KOPT-K1 (cell line): ENCODE results near the gene MAP2K7.

Experiments used
- H3K27ac ChIP-seq: fragments of 200-600 bp; sonication (generic); 2 replicates; pipeline ENCODE4 v1.5.1; 2016; ENCODE audit warnings: antibody characterized with exemption, mild to moderate bottlenecking, low read depth, low read length; ENCODE audit not compliant: poor library complexity, severe bottlenecking
- H3K36me3 ChIP-seq: fragments of 200-600 bp; sonication (generic); 2 replicates; pipeline ENCODE4 v1.5.1; 2017; ENCODE audit warnings: antibody characterized with exemption, mild to moderate bottlenecking, low read length, moderate library complexity; ENCODE audit not compliant: insufficient read depth
- H3K9me3 ChIP-seq: fragments of 200-600 bp; sonication (generic); 2 replicates; pipeline ENCODE4 v1.5.1; 2017; ENCODE audit warnings: antibody characterized with exemption, low read length, mild to moderate bottlenecking; ENCODE audit not compliant: insufficient read depth, poor library complexity, severe bottlenecking

Gene MAP2K7

DNA sequence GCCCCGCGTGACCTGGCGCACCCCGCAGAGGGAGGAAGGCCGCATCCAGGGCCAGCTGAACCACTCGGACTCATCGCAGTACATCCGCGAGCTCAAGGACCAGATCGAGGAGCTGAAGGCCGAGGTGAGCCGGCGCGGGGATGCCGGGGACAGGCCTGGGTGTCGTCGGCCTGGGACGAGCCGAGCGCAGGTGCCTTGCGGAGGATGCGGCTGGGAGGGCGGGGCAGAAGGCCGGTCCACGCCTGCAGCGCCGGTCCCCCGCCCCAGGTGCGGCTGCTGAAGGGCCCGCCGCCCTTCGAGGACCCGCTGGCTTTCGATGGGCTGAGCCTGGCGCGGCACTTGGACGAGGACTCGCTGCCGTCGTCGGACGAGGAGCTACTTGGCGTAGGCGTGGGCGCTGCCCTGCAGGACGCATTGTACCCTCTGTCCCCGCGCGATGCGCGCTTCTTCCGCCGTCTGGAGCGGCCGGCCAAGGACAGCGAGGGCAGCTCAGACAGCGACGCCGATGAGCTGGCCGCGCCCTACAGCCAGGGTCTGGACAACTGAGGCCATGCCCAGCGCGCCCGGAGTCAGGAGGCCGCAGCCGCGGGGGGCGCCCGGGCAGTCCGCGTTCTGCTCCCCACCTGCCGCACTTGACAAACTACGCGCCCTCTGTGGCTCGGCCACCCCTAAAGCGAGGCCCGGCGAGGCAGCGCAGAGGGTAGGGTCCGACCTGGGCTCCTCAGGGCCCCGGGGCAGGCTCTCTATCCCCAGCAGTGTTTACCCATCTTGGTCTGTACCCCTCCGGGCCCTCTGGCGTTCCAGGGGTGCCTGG lies 40.3 kb upstream of the MAP2K7 start:
- Histone ChIP-seq H3K27ac (no peak overlapping the region), H3K36me3 (no peaks in the 10 kb centered on the region)

GRCh38 chr19:7863971-7864689 lies 39.5 kb upstream of the MAP2K7 start:
- Histone ChIP-seq H3K9me3 (no peaks in the 10 kb centered on the region), H3K36me3 (no peaks in the 10 kb centered on the region)

More for the DNA sequence above, 40.3 kb upstream of the MAP2K7 start:
- H3K9me3 ChIP-seq, result no peaks in the 10 kb centered on the region

DNA sequence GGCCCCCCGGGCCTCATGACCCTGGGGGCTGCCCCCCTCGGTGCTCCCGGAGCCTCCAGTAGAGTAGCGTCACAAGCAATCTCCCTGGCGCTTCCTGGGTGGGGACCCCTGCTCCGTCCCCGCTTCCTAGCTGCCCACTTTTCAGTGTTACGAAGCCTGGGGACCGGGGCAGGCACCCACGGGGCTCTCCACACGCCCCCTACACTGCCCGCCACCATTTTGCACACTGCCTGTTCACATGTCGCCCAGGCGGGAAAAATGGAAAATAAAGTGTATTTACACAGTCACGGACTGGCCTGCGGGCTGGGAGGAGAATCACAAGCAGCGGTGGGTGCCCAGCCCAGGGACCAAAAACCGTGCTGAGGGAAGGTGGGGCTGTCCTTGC lies 39.0 kb upstream of the MAP2K7 start:
- Histone ChIP-seq H3K9me3 (no peaks in the 10 kb centered on the region), H3K36me3 (no peaks in the 10 kb centered on the region), H3K27ac (no peak overlapping the region)

More at GRCh38 chr19:7863971-7864689, 39.5 kb upstream of the MAP2K7 start:
- H3K27ac ChIP-seq, result no peak overlapping the region

DNA sequence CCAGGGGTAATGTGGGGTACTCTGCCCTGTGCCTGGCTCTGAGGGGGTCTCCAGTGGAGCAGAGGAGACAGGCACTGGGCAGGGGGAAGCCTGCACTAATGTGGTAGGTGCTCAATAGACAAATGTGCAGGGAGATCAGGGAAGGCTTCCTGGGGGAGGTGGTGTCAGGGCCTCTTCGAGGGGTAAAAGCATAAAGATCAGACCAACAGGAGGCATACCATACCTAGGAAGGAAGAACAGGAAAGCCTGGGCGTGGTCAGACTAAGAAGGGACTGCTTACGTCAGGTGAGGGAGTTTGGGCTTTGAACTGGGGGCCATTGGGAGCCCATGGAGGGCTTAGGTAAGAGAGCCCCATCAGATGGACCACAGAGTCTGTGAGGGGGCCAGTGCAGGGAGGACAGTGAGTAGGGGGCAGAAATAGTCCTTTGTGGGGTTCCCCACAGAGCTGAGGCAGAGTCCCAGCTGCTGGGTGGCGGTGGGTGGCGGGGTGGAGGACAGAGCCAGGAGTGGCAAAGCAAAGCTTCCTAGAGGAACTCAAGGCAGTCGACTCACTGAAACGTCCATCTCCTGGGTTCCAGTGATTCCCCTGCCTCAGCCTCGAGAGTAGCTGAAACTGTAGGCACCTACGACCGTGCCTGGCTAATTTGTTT lies 38.3 kb upstream of the MAP2K7 start:
- Histone ChIP-seq H3K36me3 (no peaks in the 10 kb centered on the region), H3K27ac (no peak overlapping the region), H3K9me3 (no peaks in the 10 kb centered on the region)

- Histone ChIP-seq H3K9me3 (no peaks in the 10 kb centered on the region), H3K27ac (no peak overlapping the region), H3K36me3 (no peaks in the 10 kb centered on the region)
Observed at GRCh38 chr19:7866399-7867091, 37.1 kb upstream of the MAP2K7 start.

DNA sequence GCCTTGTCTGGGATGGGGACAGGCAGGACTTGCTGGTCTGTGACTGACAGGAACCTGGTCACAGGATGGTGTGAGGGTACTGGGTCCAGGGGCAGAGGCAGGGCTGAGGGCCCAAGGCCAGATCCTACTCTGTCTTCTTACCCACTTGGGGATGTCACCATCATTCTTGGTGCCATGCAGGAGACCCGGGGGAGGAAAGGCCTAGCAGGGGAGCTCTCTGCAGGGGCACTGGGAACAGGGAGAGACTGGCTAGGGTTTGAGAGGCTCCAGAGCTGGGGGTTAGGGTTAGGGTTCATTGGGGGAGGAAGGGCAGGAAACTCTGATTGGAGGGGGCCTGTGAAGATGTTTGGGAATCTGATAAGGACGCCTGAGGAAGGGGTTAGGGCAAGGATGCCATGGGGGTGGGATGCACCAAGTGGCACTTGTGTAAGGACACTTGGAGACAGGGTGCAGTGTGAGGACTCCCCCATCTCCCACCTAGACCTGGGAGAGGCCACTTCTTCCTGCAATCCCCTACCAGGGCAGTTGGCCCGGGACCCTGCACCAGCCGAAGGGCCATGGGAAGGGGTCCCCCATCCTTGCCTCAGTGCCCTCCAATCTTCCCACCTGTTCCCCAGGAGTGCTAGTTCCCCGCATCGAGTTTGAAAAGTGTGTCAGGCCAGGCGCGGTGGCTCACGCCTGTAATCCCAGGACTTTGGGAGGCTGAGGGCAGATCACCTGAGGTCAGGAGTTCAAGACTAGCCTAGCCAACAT lies 36.4 kb upstream of the MAP2K7 start:
- no peaks in the 10 kb centered on the region for H3K9me3 ChIP-seq
- H3K36me3 ChIP-seq, result no peaks in the 10 kb centered on the region
- no peak overlapping the region for H3K27ac ChIP-seq

DNA sequence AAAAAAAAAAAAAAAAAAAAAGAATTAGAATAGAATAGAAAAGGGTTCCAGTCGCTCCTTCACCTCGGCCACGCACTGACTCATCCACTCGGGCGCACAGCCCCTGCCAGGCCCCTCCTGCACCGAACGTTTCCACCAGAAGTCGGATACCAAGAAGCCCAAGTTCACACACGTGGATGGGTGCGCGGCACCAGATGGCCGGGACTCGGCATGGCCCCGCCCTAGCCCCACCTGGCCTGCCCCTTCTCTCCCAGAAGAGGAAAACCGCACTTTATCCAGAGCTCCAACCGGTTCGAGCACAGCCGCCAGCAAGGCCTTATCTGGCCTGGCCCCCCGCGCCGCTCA lies 35.4 kb upstream of the MAP2K7 start:
- no peak overlapping the region for H3K27ac ChIP-seq
- no peaks in the 10 kb centered on the region for H3K36me3 ChIP-seq
- H3K9me3 ChIP-seq, result no peaks in the 10 kb centered on the region

DNA sequence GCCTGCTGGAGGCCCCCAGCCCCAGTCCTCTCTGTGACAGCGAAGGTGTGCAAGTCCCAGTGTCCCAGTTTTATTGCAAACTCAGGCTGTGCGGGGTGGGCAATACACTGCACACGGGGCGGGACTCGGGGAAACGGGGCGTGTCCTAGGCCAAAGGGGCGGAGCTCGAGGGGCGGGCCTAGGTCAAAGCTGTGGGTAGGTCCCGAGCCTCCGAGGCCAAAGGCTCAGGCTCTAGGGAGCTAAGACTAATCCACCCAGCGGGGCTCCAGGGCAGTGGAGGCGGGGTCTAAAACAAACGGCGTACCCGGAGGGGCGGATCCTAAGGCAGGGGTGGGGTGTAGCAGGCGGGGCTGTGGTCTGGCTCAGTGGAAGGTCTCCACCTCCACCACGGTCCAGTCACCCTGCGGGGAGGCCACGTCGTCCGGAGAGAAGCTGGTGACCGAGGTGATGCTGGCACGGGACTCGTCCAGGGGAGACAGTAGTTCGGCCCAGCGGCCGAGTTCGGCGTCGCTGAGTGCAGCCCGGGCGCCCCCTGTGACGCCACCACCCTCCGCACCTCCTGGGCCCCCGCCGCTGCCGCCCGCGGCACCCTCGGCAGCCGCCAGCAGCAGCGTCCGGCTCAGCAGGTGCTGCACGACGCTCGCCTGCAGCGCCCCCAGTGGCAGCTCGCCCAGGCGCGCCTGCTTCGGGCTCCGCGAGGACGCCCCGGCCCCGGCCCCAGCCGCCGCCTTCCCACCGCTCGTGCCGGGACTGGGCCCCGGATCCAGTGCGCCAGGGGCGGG lies 34.8 kb upstream of the MAP2K7 start:
- no peaks in the 10 kb centered on the region for H3K9me3 ChIP-seq
- H3K27ac ChIP-seq, result no peak overlapping the region
- H3K36me3 ChIP-seq, result no peaks in the 10 kb centered on the region

DNA sequence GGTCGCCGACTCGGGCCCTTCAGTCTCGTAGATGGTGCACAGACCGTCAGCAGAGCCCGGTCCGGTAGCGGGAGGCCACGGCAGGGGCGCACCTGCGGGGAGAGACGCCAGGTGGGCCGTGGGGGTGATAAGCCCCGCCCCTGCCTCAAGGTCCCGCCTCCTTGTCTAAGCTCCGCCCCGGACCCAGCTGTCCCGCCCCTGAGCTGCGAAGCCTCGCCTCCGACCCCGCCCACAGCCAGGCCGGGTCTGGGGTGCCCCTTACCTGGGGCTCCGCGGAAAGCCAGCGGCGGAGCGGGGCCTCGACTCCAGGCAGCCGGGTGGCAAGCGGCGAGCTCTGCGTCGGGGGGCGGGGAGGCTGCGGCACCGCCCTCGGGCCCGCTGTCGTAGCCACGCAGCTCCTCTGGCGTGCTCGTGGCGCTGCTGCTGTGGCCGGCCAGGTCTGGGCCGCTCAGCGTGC lies 34.2 kb upstream of the MAP2K7 start:
- Histone ChIP-seq H3K27ac (no peak overlapping the region), H3K36me3 (no peaks in the 10 kb centered on the region), H3K9me3 (no peaks in the 10 kb centered on the region)

- no peaks in the 10 kb centered on the region for H3K36me3 ChIP-seq
- H3K27ac ChIP-seq, result no peak overlapping the region
Observed at GRCh38 chr19:7869910-7870511, 33.7 kb upstream of the MAP2K7 start.

GRCh38 chr19:7870571-7871436 lies 32.9 kb upstream of the MAP2K7 start:
- H3K36me3 ChIP-seq, result no peaks in the 10 kb centered on the region
- H3K9me3 ChIP-seq, result no peaks in the 10 kb centered on the region
- no peak overlapping the region for H3K27ac ChIP-seq

More at GRCh38 chr19:7869910-7870511, 33.7 kb upstream of the MAP2K7 start:
- no peaks in the 10 kb centered on the region for H3K9me3 ChIP-seq

DNA sequence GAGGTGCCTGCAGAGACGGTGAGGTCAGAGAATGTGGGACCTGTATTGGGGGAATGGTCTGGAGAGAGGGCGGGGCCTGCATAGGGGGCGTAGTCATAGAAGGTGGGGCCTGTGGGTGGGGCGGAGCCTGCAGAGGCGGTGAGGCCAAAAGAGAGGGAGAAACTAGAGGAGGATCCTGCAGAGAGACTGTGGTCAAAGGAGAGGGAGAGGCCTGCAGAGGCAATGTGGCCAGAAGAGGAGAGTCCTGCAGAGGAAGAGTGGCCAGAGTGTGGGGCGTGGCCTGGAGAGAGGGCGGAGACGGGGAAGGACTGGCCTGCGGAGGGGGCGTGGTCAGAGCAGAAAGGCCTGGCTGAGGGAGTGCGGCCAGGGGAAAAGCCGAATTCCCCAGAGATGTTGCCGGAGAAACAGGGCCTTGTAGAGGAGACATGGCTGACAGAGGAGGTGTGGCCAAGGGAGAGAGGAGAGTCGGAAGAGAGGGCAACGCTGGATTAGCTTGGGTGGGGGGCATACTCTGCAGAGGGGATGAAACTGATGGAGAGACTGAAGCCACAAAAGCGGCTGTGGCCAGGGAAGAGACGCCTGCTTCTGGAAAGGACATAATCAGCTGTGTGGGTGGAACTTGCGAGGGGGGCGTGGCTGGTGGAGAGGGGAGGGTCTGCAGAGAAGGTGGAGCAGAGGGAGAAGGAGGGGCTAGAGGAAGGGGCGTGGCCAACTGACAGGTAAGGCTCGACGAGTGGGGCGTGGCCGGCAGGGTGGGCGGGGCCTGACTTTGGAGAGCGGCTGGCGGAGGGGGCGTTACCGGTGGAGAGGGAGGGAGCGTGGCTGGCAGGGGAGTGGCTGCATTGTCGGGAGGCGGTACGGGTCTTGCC lies 32.0 kb upstream of the MAP2K7 start:
- Histone ChIP-seq H3K9me3 (no peaks in the 10 kb centered on the region), H3K36me3 (no peaks in the 10 kb centered on the region), H3K27ac (no peak overlapping the region)
